IMR-90 (cell line): Measurements from ENCODE around the gene KCNK17. TPM values are rescaled to one million over a fixed set of nuclear protein-coding genes. Genes with fewer than 3 reads are reported as not detected.

ENCODE experiments used
- ATAC-seq: fragments of 200-7000 bp; cut with Tn5 transposase; 2 replicates; pipeline ENCODE4 v1.9.1; 2020; ENCODE audit warnings: low read depth, mild to moderate bottlenecking, moderate library complexity
- BruUV-seq: library from RNA; stranded (reverse); fragments of 400-500 nt; replicated peaks from 2 replicates; lab custom pipeline; 2021; lab: Mats Ljungman, UMichigan
- CTCF ChIA-PET: fragments of 300-600 bp; formaldehyde crosslinking; extraction: SDS; loops from one replicate; lab custom pipeline; 2021; ENCODE audit warnings: antibody characterized with exemption; lab: Yijun Ruan, JAX
- POLR2A ChIA-PET: fragments of 300-600 bp; sonication (Branson Sonifier 250); formaldehyde crosslinking; loops from one replicate; lab custom pipeline; 2022; ENCODE audit warnings: antibody characterized with exemption; ENCODE audit not compliant: unreplicated experiment; lab: Charles Lee
- DNase-seq: peaks from one replicate; pipeline ENCODE4 v3.0.0; 2013
- H2AFZ ChIP-seq: replicated peaks from 2 replicates; pipeline ENCODE3; 2013; ENCODE audit warnings: low read length, mild to moderate bottlenecking; ENCODE audit not compliant: poor library complexity
- H2AK5ac ChIP-seq: 2 replicates; pipeline ENCODE4 v1.6.1; 2013; ENCODE audit warnings: low read depth, low read length, inconsistent platforms
- H2AK9ac ChIP-seq: replicated peaks from 2 replicates; pipeline ENCODE3; 2013; ENCODE audit warnings: mild to moderate bottlenecking, low read depth, low read length, moderate library complexity; ENCODE audit not compliant: poor library complexity
- H2BK120ac ChIP-seq: 2 replicates; pipeline ENCODE4 v1.6.1; 2013; ENCODE audit warnings: low read depth, low read length, inconsistent platforms
- H2BK15ac ChIP-seq: 3 replicates; pipeline ENCODE4 v1.6.1; 2013; ENCODE audit warnings: low read depth, low read length, inconsistent platforms
- H2BK20ac ChIP-seq: 2 replicates; pipeline ENCODE4 v1.6.1; 2013; ENCODE audit warnings: low read depth, mild to moderate bottlenecking, inconsistent platforms, low read length, moderate library complexity
- H2BK5ac ChIP-seq: 2 replicates; pipeline ENCODE4 v1.6.1; 2013; ENCODE audit warnings: mild to moderate bottlenecking, low read depth, low read length, inconsistent platforms; ENCODE audit not compliant: poor library complexity, severe bottlenecking
- H3K14ac ChIP-seq: replicated peaks from 2 replicates; pipeline ENCODE4 v1.6.1; 2013; ENCODE audit warnings: low read depth, low read length, inconsistent platforms
- H3K18ac ChIP-seq: 2 replicates; pipeline ENCODE4 v1.6.1; 2013; ENCODE audit warnings: low read depth, low read length, control low read depth
- H3K23ac ChIP-seq: 2 replicates; pipeline ENCODE4 v1.6.1; 2013; ENCODE audit warnings: low read depth, low read length, inconsistent platforms
- H3K27ac ChIP-seq: 2 replicates; pipeline ENCODE4 v1.5.1; 2013; ENCODE audit warnings: mild to moderate bottlenecking, control low read depth, low read length; ENCODE audit not compliant: insufficient read depth
- H3K27me3 ChIP-seq: 2 replicates; pipeline ENCODE4 v1.6.1; 2013; ENCODE audit warnings: low read length; ENCODE audit not compliant: control insufficient read depth, insufficient read depth
- H3K36me3 ChIP-seq: 2 replicates; pipeline ENCODE4 v1.6.1; 2013; ENCODE audit warnings: low read length, mixed read lengths; ENCODE audit not compliant: control insufficient read depth, insufficient read depth
- H3K4ac ChIP-seq: 2 replicates; pipeline ENCODE4 v1.6.1; 2013; ENCODE audit warnings: low read depth, low read length, inconsistent platforms
- H3K4me1 ChIP-seq: 2 replicates; pipeline ENCODE4 v1.6.1; 2013; ENCODE audit warnings: low read length, mixed read lengths; ENCODE audit not compliant: control insufficient read depth, insufficient read depth
- H3K4me2 ChIP-seq: 2 replicates; pipeline ENCODE4 v1.6.1; 2013; ENCODE audit warnings: low read depth, mild to moderate bottlenecking, control low read depth, low read length, moderate library complexity
- H3K4me3 ChIP-seq: 2 replicates; pipeline ENCODE4 v1.5.1; 2013; ENCODE audit warnings: low read depth, mild to moderate bottlenecking, control low read depth, low read length, moderate library complexity; ENCODE audit not compliant: insufficient read depth
- H3K56ac ChIP-seq: 2 replicates; pipeline ENCODE4 v1.6.1; 2013; ENCODE audit warnings: low read length, inconsistent platforms; ENCODE audit not compliant: insufficient read depth; ENCODE audit errors: extremely low read depth
- H3K79me1 ChIP-seq, 2 experiments: 2 replicates each; pipeline ENCODE4 v1.6.1; 2013; ENCODE audit warnings: low read length in 2 of 2, inconsistent platforms in 1 of 2, low read depth in 1 of 2
- H3K9ac ChIP-seq: 2 replicates; pipeline ENCODE4 v1.6.1; 2013; ENCODE audit warnings: low read depth, low read length, control low read depth
- H3K9me1 ChIP-seq: 2 replicates; pipeline ENCODE4 v1.6.1; 2013; ENCODE audit warnings: low read length, inconsistent platforms; ENCODE audit not compliant: insufficient read depth
- H3K9me3 ChIP-seq: 2 replicates; pipeline ENCODE4 v1.6.1; 2013; ENCODE audit warnings: low read length; ENCODE audit not compliant: control insufficient read depth, insufficient read depth
- H4K20me1 ChIP-seq: 2 replicates; pipeline ENCODE4 v1.6.1; 2013; ENCODE audit warnings: low read length, inconsistent platforms; ENCODE audit not compliant: insufficient read depth
- H4K5ac ChIP-seq: 2 replicates; pipeline ENCODE4 v1.6.1; 2013; ENCODE audit warnings: mild to moderate bottlenecking, low read depth, low read length, control low read depth
- H4K8ac ChIP-seq, 2 experiments: 2 replicates each; pipeline ENCODE4 v1.6.1; 2013; ENCODE audit warnings: low read depth in 2 of 2, low read length in 2 of 2, control low read depth in 1 of 2, inconsistent platforms in 1 of 2
- H4K91ac ChIP-seq: 2 replicates; pipeline ENCODE4 v1.6.1; 2013; ENCODE audit warnings: low read depth, low read length, inconsistent platforms; ENCODE audit not compliant: insufficient read depth
- BHLHE40 ChIP-seq: fragments of 150-350 bp; IDR thresholded peaks from 2 replicates; pipeline ENCODE4 v1.6.1; 2016; ENCODE audit warnings: mild to moderate bottlenecking, low read depth, low read length
- CEBPB ChIP-seq: IDR thresholded peaks from 2 replicates; pipeline ENCODE4 v1.6.1; 2012; ENCODE audit warnings: low read depth, low read length, improper control_type of control experiment
- CTCF ChIP-seq: conservative IDR thresholded peaks from 2 replicates; pipeline ENCODE4 v1.5.1; 2012; ENCODE audit warnings: mild to moderate bottlenecking, low read depth, low read length, improper control_type of control experiment
- ELK1 ChIP-seq: fragments of 150-350 bp; IDR thresholded peaks from 2 replicates; pipeline ENCODE4 v1.6.1; 2016; ENCODE audit warnings: low read depth, mild to moderate bottlenecking, low read length, moderate library complexity, borderline replicate concordance
- FOS ChIP-seq: fragments of 150-350 bp; IDR thresholded peaks from 2 replicates; pipeline ENCODE4 v1.6.1; 2016; ENCODE audit warnings: low read depth, low read length
- MAFK ChIP-seq: IDR thresholded peaks from 2 replicates; pipeline ENCODE4 v1.6.1; 2012; ENCODE audit warnings: low read depth, low read length, improper control_type of control experiment
- MAZ ChIP-seq: IDR thresholded peaks from 2 replicates; pipeline ENCODE4 v1.6.1; 2012; ENCODE audit warnings: low read depth, mild to moderate bottlenecking, low read length, improper control_type of control experiment, moderate library complexity, borderline replicate concordance
- MXI1 ChIP-seq: IDR thresholded peaks from 2 replicates; pipeline ENCODE4 v1.6.1; 2012; ENCODE audit warnings: low read depth, mild to moderate bottlenecking, low read length, moderate library complexity, borderline replicate concordance
- NFE2L2 ChIP-seq: fragments of 150-350 bp; IDR thresholded peaks from 2 replicates; pipeline ENCODE4 v1.6.1; 2016; ENCODE audit warnings: low read depth, mild to moderate bottlenecking, low read length
- POLR2A ChIP-seq: IDR thresholded peaks from 2 replicates; pipeline ENCODE4 v1.6.1; 2012; ENCODE audit warnings: mild to moderate bottlenecking, low read depth, low read length
- RAD21 ChIP-seq: IDR thresholded peaks from 2 replicates; pipeline ENCODE4 v1.6.1; 2012; ENCODE audit warnings: low read length, improper control_type of control experiment
- RFX5 ChIP-seq: IDR thresholded peaks from 2 replicates; pipeline ENCODE4 v1.8.0; 2012; ENCODE audit warnings: low read depth, mild to moderate bottlenecking, low read length, moderate library complexity
- SMC3 ChIP-seq: fragments of 150-350 bp; IDR thresholded peaks from 2 replicates; pipeline ENCODE4 v1.6.1; 2016; ENCODE audit warnings: low read depth, mild to moderate bottlenecking, antibody characterized with exemption, low read length, moderate library complexity
- USF2 ChIP-seq: fragments of 150-350 bp; IDR thresholded peaks from 2 replicates; pipeline ENCODE4 v1.6.1; 2017; ENCODE audit warnings: mild to moderate bottlenecking, antibody characterized with exemption, low read length, low read depth
- WGBS, 2 experiments: methylation state at CpG; one replicate each; pipeline versions ENCODE4 v1.1.5 to v1.1.7; 2013; ENCODE audit warnings: missing lambda C conversion rate in 2 of 2; ENCODE audit not compliant: insufficient read length in 1 of 2; ENCODE audit errors: extremely low coverage in 2 of 2; 5-methylcytosine and 5-hydroxymethylcytosine counted together
- dilution Hi-C: fragments of 300-500 bp; cut with HindIII; formaldehyde crosslinking; loops from one replicate; pipeline ENCODE4 v1.14.3; 2018; ENCODE audit warnings: low sequenced_read_pairs; ENCODE audit not compliant: unreplicated experiment
- in situ Hi-C: fragments of 300-500 bp; cut with MboI; formaldehyde crosslinking; loops from 3 replicates; pipeline ENCODE4 v1.14.3; 2019; ENCODE audit warnings: low sequenced_read_pairs, inconsistent platforms, mixed read lengths
- intact Hi-C: fragments of 100-400 bp; cut with micrococcal nuclease; formaldehyde crosslinking; loops from 2 replicates; pipeline ENCODE4 v1.10.0; 2022
- polyA plus RNA-seq, 3 experiments: library from polyadenylated mRNA; depleted of rRNA; stranded (reverse); fragments of >200 nt; gene quantifications; 2 replicates each; pipeline ENCODE4 v1.2.3, GENCODE V29; 2012; ENCODE audit warnings: low replicate concordance in 1 of 3
- total RNA-seq: library from RNA; depleted of rRNA; stranded (reverse); fragments of >200 nt; gene quantifications from 2 replicates; pipeline ENCODE4 v1.2.3, GENCODE V29; 2012

KCNK17 gene
- total and polyA plus RNA-seq, 2 of the 4 experiments (the other 2 are of a cell fraction): not detected

DNA sequence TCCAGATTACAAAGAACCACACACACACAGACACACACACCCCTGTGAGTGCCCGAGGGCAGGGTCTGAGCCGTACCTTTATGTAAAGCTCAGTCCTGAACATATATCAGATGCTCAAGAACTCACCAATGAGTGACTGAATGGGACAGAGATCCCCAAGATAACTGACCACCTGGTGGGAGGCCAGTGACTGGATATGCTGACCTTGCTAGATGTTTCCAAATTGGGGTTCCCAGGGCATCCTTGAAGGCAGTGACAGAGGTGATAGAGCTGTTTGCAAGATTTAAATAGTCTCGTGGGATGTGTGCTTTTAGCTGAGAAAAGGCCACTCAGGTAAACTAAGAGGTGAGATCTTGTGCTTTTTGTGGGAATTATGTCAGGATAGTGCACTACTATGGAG lies 39.3 kb downstream of the KCNK17 start:
- no peak overlapping the region for H2BK20ac ChIP-seq
- no peak overlapping the region for H2BK5ac ChIP-seq
- no peak overlapping the region for H3K18ac ChIP-seq
- intact Hi-C loops (no loop called here), dilution Hi-C loops (no loop called here), in situ Hi-C loops (no loop called here)
- H3K9ac ChIP-seq: no peak overlapping the region
- H2AK9ac ChIP-seq: no peak overlapping the region
- H3K36me3 ChIP-seq: no peaks in the 10 kb centered on the region
- no TSS peak for BruUV-seq
- H3K56ac ChIP-seq: no peak overlapping the region
- POLR2A ChIA-PET: no interaction called here
- no peaks in the 10 kb centered on the region for H3K9me1 ChIP-seq
- H3K4ac ChIP-seq: no peak overlapping the region
- H4K20me1 ChIP-seq: no peaks in the 10 kb centered on the region
- no peak overlapping the region for H4K8ac ChIP-seq
- CTCF ChIA-PET: no interaction called here
- no CpG with 5 or more reads among the region's 3 CpGs for WGBS, 2 experiments
- no peak overlapping the region for H4K91ac ChIP-seq
- no peak for DNase-seq
- no peak overlapping the region for H2AK5ac ChIP-seq
- H4K5ac ChIP-seq: no peak overlapping the region
- H3K27ac ChIP-seq: no peak overlapping the region
- ATAC-seq: no peak
- H2AFZ ChIP-seq: no peak overlapping the region
- H3K4me2 ChIP-seq: no peak overlapping the region
- no peaks in the 10 kb centered on the region for H3K79me1 ChIP-seq
- H3K27me3 ChIP-seq: no peaks in the 10 kb centered on the region
- H2BK120ac ChIP-seq: no peak overlapping the region
- no peak overlapping the region for H2BK15ac ChIP-seq
- H3K9me3 ChIP-seq: no peaks in the 10 kb centered on the region
- no peak overlapping the region for H3K23ac ChIP-seq
- H3K4me1 ChIP-seq: no peaks in the 10 kb centered on the region
- H3K4me3 ChIP-seq: no peak overlapping the region
- TF ChIP-seq NFE2L2 (no peak), RAD21 (no peak), MAZ (no peak), FOS (no peak), USF2 (no peak), POLR2A (no peak), MAFK (no peak), CEBPB (no peak), SMC3 (no peak), BHLHE40 (no peak), MXI1 (no peak), ELK1 (no peak), CTCF (no peak), RFX5 (no peak)
- H3K14ac ChIP-seq: no peak overlapping the region
